OCI-LY7 (cell line): ENCODE data around the gene LHPP.

Experiments
- EZH2phosphoT487 ChIP-seq: fragments of 200-600 bp; sonication (generic); IDR thresholded peaks from 2 replicates; pipeline ENCODE4 v1.6.1; 2018; ENCODE audit warnings: low read depth, borderline replicate concordance, mild to moderate bottlenecking, mixed run types, antibody characterized with exemption, low read length, moderate library complexity, mixed read lengths
- TF ChIP-seq, protein P1 (sequence below): fragments of 200-600 bp; sonication (generic); conservative IDR thresholded peaks from 2 replicates; pipeline ENCODE4 v1.5.1; 2014; ENCODE audit warnings: mild to moderate bottlenecking, antibody characterized with exemption, low read length, moderate library complexity, mixed read lengths

DNA sequence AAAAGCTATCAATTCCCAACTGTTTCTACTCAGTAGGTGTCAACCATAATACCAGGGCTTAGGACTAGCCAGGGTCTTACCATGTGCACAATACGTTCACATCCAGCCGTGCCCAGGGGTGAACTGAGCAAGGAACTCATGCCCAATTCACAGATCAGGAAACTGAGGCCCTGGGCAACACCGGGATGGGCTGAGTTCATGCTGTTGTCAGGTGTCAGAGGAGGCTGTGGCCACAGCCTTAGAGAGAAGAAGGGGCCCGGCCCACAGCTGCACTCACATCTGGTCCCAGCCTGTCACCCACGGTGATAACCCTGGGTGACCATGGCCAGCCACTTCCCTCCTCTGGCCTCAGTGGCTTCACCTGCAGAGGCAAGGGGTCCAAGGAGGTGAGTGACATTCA is 190.6 kb downstream of the LHPP start:
- TF ChIP-seq, protein P1, sequence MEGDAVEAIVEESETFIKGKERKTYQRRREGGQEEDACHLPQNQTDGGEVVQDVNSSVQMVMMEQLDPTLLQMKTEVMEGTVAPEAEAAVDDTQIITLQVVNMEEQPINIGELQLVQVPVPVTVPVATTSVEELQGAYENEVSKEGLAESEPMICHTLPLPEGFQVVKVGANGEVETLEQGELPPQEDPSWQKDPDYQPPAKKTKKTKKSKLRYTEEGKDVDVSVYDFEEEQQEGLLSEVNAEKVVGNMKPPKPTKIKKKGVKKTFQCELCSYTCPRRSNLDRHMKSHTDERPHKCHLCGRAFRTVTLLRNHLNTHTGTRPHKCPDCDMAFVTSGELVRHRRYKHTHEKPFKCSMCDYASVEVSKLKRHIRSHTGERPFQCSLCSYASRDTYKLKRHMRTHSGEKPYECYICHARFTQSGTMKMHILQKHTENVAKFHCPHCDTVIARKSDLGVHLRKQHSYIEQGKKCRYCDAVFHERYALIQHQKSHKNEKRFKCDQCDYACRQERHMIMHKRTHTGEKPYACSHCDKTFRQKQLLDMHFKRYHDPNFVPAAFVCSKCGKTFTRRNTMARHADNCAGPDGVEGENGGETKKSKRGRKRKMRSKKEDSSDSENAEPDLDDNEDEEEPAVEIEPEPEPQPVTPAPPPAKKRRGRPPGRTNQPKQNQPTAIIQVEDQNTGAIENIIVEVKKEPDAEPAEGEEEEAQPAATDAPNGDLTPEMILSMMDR = no peak
- TF ChIP-seq EZH2phosphoT487 = no peak
